Pulmonary artery endothelial cell (primary cell): ENCODE data around the gene MMP19. TPM values are rescaled to one million over a fixed set of nuclear protein-coding genes. Genes with fewer than 3 reads are reported as not detected.
"Not testable (repeated sequence)": the region's sequence is repeated elsewhere in the genome, so short reads cannot be mapped to it uniquely, and the experiment has no call there.

Experiments
- DNase-seq: peaks from one replicate; pipeline ENCODE4 v3.0.0-alpha.2; 2011; ENCODE audit warnings: low read depth, low spot score
- total RNA-seq: library from RNA; depleted of rRNA; stranded (reverse); fragments of >200 nt; gene quantifications from 2 replicates; pipeline ENCODE4 v1.2.3, GENCODE V29; 2014

MMP19 gene, protein sequence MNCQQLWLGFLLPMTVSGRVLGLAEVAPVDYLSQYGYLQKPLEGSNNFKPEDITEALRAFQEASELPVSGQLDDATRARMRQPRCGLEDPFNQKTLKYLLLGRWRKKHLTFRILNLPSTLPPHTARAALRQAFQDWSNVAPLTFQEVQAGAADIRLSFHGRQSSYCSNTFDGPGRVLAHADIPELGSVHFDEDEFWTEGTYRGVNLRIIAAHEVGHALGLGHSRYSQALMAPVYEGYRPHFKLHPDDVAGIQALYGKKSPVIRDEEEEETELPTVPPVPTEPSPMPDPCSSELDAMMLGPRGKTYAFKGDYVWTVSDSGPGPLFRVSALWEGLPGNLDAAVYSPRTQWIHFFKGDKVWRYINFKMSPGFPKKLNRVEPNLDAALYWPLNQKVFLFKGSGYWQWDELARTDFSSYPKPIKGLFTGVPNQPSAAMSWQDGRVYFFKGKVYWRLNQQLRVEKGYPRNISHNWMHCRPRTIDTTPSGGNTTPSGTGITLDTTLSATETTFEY
- 0.42 and 0.46 TPM in 2 replicates for total RNA-seq

DNA sequence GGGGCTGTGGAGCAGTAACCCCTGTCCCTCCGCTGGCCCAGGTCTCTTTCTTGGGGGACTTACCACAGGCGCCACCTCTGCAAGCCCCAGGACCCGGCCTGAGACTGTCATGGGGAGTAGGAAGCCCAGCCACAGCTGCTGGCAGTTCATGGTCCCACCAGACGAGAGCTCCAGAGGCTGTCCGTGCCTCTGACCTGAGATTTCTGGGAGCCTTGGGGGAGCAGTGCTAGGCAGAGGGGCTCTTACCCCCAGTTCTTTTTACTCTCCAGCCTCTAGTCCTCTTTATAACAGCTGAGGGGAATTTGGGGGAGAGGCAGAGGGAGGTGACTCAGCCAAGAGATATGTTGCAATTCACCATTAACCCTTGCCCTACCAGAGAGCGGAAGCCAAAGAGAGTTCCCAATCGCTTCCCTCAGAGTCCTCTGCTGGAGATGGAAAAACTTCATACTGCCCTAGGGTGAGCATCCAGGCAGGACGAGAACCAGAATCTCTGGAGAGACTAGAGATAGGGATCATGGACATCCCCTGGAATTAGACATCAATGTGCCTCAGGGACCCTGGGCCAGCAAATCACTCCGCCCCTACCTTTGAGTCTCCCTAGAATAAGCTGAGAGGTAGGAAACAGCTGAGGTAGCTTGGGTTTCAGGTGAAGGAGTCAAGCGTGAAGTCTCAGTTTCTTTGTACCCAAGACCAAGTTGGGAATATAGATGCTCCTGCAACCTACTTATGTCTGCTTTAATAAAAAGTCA is at the start of gene MMP19:
Gene MMP19, minus strand, starts transcription at position 256 of the 749 bp plus-strand sequence. Its CDS starts 106 bp downstream, at position 150.
- no peak for DNase-seq

DNA sequence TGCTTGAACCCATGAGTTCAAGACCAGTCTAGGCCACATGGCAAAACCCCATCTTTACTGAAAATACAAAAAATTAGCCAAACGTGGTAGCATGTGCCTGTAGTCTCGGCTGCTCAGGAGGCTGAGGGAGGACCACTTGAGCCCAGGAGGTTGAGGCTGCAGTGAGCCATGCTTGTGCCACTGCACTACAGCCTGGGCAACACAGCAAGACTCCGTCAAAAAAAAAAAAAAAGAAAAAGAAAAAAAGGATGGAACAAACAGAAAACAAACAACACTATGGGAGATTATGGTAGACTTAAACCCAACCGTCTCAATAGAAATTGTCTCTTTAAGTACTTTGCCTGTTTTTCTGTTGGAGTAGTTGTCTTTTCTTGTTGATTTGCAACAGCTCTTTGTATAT is 48.6 kb upstream of the MMP19 start:
- no peak for DNase-seq

DNA sequence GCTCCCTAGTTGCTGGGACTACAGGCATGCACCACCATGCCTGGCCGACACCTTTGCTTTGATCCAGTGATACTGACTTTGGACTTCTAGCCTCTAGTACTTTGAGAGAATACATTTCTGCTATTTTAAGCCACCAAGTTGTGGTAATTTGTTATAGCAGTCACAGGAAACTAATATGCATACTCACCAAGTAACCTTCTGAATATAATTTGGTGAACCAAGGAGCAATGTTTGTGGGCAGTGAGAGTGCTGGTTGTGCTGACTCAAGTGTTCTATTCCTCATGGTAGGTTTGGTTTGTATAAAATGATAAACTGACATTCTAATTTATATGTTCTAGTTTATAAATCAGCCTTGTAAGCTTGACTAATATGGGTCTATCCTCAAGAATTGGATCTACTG is 42.4 kb upstream of the MMP19 start:
- DNase-seq = no peak

DNA sequence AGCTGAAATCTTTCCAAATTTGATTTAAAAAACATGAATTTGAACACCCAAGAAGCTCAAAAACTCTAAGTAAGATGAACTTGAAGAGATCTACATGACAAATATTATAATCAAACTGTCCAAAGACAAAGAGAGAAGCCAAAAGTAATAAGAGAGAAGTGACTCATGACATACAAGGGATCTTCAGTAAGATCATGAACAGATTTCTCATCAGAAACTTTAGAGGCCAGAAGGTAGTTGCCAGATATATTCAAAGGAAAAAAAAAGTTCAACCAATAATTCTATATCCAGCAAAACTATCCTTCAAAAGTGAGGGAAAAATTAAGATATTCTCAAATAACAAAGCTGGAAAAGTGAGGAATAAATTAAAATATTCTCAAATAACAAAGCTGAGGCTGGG is 35.1 kb upstream of the MMP19 start:
- no peak for DNase-seq

DNA sequence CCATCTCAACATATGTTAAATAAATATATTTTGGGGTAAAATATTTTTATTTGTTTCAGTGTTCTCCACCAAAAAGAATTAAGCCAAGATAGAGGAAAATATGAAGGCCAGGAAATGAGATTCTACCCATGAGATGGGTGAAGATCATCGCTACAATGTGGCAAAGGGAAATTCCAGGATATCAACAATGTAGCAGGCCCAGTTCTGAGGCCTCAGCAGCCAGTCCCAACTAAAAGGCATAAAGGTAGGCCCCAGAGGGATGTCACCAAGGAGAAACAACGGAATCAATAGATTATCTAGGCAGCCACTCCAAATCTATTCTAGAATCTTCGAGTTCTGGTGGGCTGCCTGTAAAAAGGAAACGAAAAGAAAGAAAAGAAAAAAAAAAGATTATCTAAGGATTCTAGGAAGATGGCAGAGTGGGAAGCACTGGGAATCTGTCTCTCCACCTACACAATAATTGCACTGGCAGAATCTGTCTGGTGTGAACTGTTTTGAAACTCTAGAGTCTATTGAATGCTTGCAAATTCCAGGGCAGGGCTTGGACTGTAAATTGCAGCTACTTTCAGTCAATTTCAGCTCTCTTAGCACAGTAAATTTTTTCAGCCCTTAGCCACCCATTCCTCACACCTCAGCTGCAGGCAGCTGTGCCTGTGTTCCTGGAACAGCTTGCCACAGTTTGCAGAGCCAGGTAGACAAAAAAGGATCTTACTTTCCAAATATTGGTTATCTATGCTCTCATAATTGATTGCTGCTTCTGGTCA is 33.1 kb upstream of the MMP19 start:
- DNase-seq = no peak

DNA sequence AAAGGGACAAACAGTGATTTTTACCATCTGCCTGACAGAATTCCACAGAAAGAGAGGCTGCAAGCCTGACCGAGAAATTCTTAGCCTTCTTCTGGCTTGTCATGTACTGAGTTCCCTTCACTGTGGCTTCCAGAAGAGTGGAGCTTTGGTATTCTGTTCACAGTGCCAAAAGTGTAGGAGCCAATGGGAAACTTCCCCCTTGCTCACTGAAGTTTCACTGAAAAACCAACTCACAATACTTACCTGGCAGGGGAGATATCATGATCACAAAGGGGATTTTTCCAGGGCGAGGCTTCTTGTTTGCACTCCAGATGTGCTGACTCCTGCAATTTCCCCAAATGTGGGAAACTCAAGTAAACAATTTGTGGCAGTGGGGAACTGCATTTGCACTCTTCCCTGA is 31.7 kb upstream of the MMP19 start:
- no peak for DNase-seq

DNA sequence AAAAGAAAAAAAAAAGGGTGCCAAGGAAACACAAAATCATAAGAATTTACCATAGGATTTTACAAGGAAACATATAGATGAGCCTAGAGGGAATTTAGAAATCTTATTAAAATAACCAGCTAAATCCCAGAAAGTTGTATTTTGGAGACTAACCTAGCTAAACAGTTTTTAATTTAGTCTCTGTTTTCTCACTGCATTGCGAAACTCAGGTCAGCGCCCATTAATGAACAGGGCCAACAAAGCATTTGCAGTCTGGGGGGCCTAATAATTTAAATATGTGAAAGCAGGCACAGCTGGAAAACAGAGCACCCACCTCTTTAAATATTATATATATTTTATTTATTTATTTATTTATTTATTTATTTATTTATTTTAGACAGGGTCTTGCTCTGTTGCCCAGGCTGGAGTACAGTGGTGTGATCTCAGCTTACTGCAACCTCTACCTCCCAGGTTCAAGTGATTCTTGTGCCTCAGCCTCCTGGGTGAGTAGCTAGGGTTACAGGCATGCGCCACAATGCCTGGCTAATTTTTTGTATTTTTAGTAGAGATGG is 23.8 kb upstream of the MMP19 start:
- not testable (repeated sequence) for DNase-seq

DNA sequence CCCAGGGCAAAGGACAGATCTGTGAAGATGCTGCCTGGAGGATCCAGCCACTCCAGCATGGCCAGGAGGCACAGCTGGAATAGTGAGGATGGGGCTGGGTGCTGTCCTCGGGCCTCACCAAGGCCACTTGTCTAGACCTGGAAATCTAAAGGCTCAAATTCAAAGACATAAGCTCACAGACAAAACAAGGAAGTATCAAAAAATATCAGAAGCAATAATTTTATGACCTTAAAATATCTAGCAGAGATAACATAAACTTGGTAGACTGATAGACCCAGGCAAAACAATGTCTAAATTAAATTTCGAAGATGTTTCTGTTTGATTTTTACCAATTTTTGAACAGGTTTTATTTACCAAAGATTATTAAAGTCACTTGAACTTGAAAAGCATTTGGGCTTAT is 22.6 kb upstream of the MMP19 start:
- DNase-seq = no peak

DNA sequence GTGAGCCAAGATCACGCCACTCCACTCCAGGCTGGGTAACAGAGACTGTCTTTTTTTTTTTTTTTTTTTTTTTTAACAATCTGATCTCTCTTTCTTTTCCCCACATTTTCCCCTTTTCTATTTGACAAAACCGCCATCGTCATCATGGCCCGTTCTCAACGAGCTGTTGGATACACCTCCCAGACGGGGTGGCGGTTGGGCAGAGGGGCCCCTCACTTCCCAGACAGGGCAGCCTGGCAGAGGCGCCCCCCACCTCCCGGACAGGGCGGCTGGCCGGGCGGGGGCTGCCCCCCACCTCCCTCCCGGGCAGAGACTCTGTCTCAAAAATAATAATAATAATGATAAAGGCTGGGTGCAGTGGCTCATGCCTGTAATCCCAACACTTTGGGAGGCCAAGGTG is 20.2 kb upstream of the MMP19 start:
- DNase-seq = not testable (repeated sequence)

DNA sequence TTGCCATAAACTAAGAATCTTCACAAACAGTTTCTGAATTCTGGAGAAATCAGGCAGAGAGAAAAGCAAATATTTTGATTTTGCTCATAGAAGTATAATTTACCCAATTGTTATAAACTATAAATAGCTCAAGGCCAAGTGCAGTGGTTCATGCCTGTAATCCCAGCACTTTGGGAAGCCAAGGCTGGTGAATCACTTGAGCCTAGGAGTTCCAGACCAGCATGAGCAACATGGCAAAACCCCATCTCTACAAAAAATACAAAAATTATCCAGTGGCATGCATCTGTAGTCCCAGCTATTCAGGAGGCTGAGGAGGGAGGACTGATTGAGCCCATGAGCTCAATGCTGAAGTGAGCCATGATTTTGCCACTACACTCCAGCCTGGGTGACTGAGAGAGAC is 19.6 kb upstream of the MMP19 start:
- no peak for DNase-seq

DNA sequence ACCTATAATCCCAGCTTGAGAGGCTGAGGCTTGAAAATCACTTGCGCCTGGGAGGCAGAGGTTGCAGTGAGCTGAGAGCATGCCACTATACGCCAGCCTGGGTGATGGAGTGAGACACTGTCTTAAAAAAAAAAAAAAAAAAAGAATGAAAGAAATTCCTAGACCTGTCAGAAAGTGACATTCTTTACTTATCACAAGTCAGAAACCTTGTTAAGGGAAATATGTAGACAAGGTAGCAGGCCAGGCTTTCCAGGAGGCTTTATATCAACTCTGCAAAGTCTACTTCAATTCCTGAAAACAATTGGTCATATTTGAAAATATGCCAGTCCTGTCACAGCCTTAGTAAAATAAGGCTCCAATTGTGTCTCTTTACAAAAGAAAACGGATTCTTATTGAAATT is 19.1 kb upstream of the MMP19 start:
- DNase-seq = no peak

DNA sequence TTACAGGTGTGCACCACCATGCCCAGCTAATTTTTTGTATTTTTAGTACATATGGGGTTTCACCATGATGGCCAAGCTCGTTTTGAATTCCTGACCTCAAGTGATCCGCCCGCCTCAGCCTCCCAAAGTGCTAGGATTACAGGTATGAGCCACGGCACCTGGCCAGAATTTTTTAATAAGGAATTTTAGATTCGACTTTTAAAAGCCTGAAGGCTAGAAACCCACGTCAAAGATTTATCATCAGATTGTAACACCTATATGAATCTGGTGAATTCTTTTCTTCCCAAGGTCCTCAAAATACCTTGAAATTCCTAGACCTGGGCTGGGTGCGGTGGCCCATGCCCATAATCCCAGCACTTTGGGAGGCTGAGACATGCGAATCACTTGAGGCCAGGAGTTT is 18.7 kb upstream of the MMP19 start:
- DNase-seq = no peak

DNA sequence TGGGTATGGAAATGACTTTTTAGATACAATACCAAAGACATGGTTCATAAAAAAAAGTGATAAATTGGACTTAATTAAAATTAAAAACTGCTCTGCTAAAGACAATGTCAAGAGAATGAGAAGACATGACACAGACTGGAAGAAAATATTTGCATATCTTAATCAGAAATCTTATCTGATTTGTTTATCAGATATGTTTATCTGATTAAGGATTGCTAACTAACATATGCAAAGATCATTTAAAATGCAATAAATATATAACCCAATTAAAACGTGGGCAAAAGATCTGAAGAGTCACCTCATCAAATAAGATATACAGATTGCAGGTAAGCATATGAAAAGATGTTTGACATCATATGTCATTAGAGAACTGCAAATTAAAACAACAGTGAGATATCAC is 10.0 kb upstream of the MMP19 start:
- no peak for DNase-seq

DNA sequence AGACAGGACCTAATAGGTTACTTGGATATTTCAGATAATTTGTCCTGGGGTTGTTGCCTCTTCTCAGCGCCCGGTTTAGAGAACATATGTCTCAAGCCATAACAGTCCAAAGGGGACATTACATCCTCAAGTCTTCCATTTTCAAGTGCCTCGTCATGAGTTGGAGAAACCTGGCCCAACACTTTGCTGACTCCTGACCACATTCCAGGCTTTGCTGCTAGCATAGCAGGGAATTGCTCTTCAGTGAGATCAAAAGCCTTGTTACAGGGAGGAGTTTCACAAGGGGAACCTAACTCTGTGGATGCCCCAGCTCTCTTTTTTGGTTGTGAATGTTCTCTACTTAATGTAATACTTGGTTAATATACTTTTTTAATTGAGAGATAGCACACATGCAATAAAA is 8.2 kb upstream of the MMP19 start:
- no peak for DNase-seq

DNA sequence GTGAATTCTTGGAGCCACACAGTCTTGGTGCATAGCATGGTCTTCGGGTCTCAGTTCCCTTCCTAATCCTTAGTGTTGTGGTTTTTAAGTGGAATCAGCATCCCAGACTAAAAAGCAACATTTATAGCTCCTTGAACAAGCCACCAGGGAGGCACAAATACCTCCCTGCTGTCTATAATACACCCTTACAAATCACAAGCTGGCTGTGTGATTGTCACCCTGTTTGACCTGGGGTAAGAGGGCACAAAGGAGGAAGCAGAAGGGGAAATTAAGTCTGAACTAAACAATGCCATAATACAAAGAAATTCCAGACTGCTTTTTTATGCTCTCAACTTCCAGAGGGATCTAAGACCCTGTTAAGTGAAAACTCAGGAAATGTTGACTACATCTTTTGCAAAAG is 7.7 kb upstream of the MMP19 start:
- no peak for DNase-seq

DNA sequence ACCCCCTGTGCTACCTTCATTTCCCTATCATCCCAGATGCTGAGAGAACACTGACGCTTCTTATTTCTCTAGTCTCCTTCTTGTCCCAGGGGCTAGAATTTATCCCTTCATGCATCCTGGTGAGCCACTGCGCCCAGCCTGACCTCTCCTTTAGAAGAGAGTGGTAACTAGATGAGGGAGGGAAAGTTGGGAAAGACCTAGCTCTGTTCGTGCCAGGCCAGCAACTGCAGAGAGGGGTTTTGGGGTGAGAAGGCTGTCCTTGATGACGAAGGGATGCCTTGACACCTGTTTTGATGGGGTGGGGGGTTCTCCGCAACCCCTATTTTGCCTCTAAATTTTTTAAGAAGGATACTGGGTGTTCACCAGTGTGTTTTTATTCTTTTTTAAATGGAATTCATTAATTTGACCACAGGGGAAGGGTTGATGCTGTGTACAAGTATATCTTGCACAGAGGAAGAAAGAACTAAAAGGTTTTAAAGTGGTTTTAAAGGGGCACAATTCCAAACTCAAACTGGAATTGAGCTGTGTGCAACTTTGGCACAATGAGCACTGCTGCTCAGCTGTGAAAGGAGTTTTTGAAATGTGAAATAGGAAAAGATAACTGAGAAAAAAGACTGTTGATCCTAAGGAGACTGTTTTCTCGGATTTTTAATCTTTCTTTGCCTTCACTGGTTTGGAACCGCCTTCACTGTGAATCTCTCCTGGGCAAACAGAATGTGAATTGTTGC is 7.0 kb upstream of the MMP19 start:
- DNase-seq = no peak

DNA sequence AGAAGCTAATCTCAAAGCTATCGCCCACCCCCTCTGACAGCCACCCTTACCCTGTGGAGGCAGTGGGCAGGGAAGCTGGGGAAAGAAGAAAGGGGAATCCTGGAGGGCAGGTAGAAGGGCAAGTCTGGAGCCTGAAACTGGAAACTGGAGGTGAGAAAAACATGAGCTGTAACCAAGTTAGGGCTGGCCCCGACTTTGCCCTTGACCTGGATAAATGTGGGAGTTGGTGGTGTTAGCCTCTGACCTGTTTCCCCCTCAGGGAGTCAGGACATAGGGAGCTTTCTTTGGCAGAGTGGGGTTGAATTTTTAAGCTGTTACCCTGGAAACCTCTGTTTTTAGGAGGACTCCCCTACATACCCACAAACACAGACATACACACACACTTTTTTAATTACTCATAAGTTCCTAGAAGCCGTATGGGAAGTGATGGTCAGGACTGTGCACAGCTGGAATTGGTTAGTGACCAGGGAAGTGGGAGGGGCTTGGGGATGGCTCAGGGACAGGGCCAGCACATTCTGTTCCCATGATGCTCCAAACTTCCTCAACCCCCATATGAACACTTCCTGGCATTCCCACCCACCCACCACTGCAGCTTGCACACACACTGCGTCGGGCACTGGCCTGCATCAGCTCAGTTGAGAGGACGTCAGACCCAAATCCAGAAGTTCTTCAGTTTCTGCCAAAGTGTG is 5.0 kb upstream of the MMP19 start:
- DNase-seq = peak; percentile 95

DNA sequence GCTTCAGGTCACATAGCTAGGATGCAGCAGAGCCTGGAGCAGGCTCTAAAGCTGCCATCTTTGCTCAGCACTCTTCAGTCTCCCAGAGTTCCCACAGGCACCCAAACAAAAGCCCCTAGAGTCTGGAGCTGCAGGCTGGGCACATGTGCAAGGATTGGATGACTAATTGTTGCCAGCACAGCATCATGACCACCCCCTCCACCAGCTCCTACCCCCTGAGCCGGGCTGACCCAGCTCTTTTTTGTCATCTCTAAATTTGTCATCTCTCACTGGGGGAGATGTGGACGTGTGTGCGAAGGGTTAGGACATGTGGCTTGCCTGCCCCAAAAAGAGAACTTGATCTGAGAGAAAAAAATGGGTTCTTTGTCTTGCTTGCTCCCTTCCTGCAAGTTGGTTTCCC is 4.3 kb upstream of the MMP19 start:
- no peak for DNase-seq

DNA sequence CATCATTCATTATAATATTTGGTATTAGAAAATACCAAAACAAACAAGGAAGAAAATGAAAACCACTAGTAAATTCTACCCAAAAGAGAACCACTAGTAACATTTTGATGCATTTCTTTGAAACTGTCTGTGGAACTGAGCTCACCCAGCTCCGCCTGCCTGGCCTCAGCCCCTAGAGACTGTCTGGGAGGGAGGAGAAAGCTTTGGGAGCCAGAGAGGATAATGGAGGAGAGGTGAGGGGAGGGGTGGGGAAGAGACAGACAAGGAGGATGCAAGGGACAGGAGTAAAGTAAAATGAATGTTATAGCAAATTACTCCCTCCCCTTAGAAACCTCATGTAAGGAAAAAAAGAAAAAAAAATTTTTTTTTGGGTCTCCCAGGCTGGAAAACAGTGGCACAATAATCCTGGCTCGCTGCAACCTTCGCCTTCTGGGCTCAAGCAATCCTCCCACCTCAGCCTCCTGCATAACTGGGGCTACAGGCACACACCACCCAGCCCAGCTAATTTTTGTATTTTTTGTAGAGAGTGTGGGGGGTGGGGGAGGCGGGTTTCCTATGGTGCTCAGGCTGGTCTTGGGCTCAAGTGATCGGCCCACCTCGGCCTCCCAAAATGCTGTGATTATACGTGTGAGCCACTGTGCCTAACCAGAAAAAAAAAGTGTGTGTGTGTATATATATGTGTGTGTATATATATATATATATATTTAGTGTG is 3.2 kb upstream of the MMP19 start:
- DNase-seq = no peak

DNA sequence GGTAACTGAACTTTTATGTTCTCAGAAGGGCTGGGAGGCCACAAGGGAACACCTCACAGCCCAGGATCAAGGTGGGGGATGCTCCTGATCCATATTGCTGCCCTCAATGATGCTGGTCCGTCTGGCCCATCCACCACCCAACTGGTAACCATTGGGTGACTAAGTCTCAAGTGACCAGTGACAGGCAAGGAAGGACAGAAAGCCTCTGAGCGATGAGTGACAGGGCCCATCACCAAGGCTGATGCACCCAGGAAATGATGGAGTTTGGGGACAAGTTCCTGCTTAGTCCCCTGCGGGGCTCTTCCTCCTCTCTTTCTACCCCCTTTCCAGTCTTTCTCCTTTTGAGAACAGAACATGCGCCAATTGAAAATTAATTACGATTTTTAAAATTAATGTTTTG is 2.6 kb upstream of the MMP19 start:
- DNase-seq = no peak
